AG04450 (cell line): ENCODE results near the gene MYO9B. TPM values are rescaled to one million over a fixed set of nuclear protein-coding genes. Genes with fewer than 3 reads are reported as not detected.

Source experiments
- CTCF ChIA-PET: fragments of 300-600, 350-600 bp; formaldehyde crosslinking; extraction: SDS; loops from one replicate; lab custom pipeline; 2022; ENCODE audit warnings: antibody characterized with exemption, inconsistent platforms; lab: Charles Lee
- POLR2A ChIA-PET: fragments of 350-600 bp; formaldehyde crosslinking; extraction: SDS; loops from one replicate; lab custom pipeline; 2021; ENCODE audit warnings: antibody characterized with exemption, inconsistent platforms; lab: Yijun Ruan, JAX
- DNase-seq: peaks from one replicate; pipeline ENCODE4 v3.0.0-alpha.2; 2011; ENCODE audit warnings: low read depth, low spot score
- H3K27ac ChIP-seq: one replicate; pipeline ENCODE4 v1.5.1; 2012; ENCODE audit warnings: low read depth, low read length, control low read depth
- H3K27me3 ChIP-seq: one replicate; pipeline ENCODE4 v1.6.0; 2012; ENCODE audit warnings: low read length; ENCODE audit not compliant: control insufficient read depth, insufficient read depth
- H3K4me3 ChIP-seq: 2 replicates; pipeline ENCODE4 v1.5.1; 2011; ENCODE audit warnings: mild to moderate bottlenecking, low read depth, low read length, control low read depth
- H3K9me3 ChIP-seq: 2 replicates; pipeline ENCODE4 v1.5.1; 2012; ENCODE audit warnings: low read length; ENCODE audit not compliant: control insufficient read depth, insufficient read depth
- CTCF ChIP-seq: IDR thresholded peaks from 2 replicates; pipeline ENCODE4 v1.5.1; 2011; ENCODE audit warnings: low read depth, low read length, control low read depth, inconsistent platforms
- polyA plus RNA-seq: library from polyadenylated mRNA; depleted of rRNA; stranded (reverse); fragments of >200 nt; gene quantifications from 2 replicates; pipeline ENCODE4 v1.2.3, GENCODE V29; 2011

The MYO9B gene
- polyA plus RNA-seq, 1 experiment = 34.5 TPM

GRCh38 chr19:17240826-17241399, 165.3 kb downstream of the MYO9B start:
- no peak for DNase-seq
- Histone ChIP-seq H3K27ac (no peak overlapping the region), H3K27me3 (no peaks in the 10 kb centered on the region), H3K4me3 (no peak overlapping the region), H3K9me3 (no peaks in the 10 kb centered on the region; the same call in 1 of the 2 replicates)
- ChIA-PET POLR2A (interaction anchor here (0.6 kb wide), 2 partner anchors 139 to 270 kb away, joined by 4 to 7 read pairs; no protein-coding TSS in a partner anchor), CTCF (interaction anchor here (0.7 kb wide), 1 partner anchor 21 kb away, joined by 3 read pairs; no protein-coding TSS in a partner anchor)
- no peak for TF ChIP-seq CTCF

- H3K4me3 ChIP-seq = peak overlapping the region; percentile 86
- CTCF ChIA-PET = interaction anchor here (0.6 to 1.0 kb wide), 2 partner anchors 28 to 40 kb away, joined by 3 to 4 read pairs; partner anchors contain the start of gene USE1
- H3K27ac ChIP-seq = no peak overlapping the region
- no peak for TF ChIP-seq CTCF
- DNase-seq = no peak
- POLR2A ChIA-PET = interaction anchor here (1.3 kb wide), 1 partner anchor 16 kb away, joined by 6 read pairs; the partner anchor contains the start of gene OCEL1
- H3K9me3 ChIP-seq = no peaks in the 10 kb centered on the region; the same call in 1 of the 2 replicates
- no peaks in the 10 kb centered on the region for H3K27me3 ChIP-seq
These were observed 167.0 kb downstream of the MYO9B start for GRCh38 chr19:17242431-17243208.

GRCh38 chr19:17243211-17243829, 167.7 kb downstream of the MYO9B start:
- POLR2A ChIA-PET = interaction anchor here (1.3 kb wide), 1 partner anchor 17 kb away, joined by 6 read pairs; the partner anchor contains the start of gene OCEL1
- CTCF ChIA-PET = interaction anchor here (1.0 kb wide), 1 partner anchor 39 kb away, joined by 4 read pairs; no protein-coding TSS in a partner anchor
- Histone ChIP-seq H3K27me3 (no peaks in the 10 kb centered on the region), H3K27ac (no peak overlapping the region), H3K4me3 (peak overlapping the region; percentile 86), H3K9me3 (no peaks in the 10 kb centered on the region; the same call in 1 of the 2 replicates)
- no peak for DNase-seq
- TF ChIP-seq CTCF = no peak

GRCh38 chr19:17243830-17244617, 168.4 kb downstream of the MYO9B start:
- CTCF ChIA-PET = interaction anchor here (0.6 kb wide), 1 partner anchor 474 kb away, joined by 3 read pairs; no protein-coding TSS in a partner anchor

More at GRCh38 chr19:17243830-17244617, 168.4 kb downstream of the MYO9B start:
- POLR2A ChIA-PET = no interaction called here
- no peak for DNase-seq
- Histone ChIP-seq H3K27me3 (no peaks in the 10 kb centered on the region), H3K4me3 (peak overlapping the region; percentile 86), H3K9me3 (no peaks in the 10 kb centered on the region; the same call in 1 of the 2 replicates), H3K27ac (no peak overlapping the region)
- TF ChIP-seq CTCF = no peak
